IMR-90 (cell line): Measurements from ENCODE around the gene PCDHGA4. TPM values are rescaled to one million over a fixed set of nuclear protein-coding genes. Genes with fewer than 3 reads are reported as not detected.

Experiments used
- ATAC-seq: fragments of 200-7000 bp; cut with Tn5 transposase; 2 replicates; pipeline ENCODE4 v1.9.1; 2020; ENCODE audit warnings: low read depth, mild to moderate bottlenecking, moderate library complexity
- BruUV-seq: library from RNA; stranded (reverse); fragments of 400-500 nt; replicated peaks from 2 replicates; lab custom pipeline; 2021; lab: Mats Ljungman, UMichigan
- CTCF ChIA-PET: fragments of 300-600 bp; formaldehyde crosslinking; extraction: SDS; loops from one replicate; lab custom pipeline; 2021; ENCODE audit warnings: antibody characterized with exemption; lab: Yijun Ruan, JAX
- POLR2A ChIA-PET: fragments of 300-600 bp; sonication (Branson Sonifier 250); formaldehyde crosslinking; loops from one replicate; lab custom pipeline; 2022; ENCODE audit warnings: antibody characterized with exemption; ENCODE audit not compliant: unreplicated experiment; lab: Charles Lee
- DNase-seq: peaks from one replicate; pipeline ENCODE4 v3.0.0; 2013
- H2AFZ ChIP-seq: replicated peaks from 2 replicates; pipeline ENCODE3; 2013; ENCODE audit warnings: low read length, mild to moderate bottlenecking; ENCODE audit not compliant: poor library complexity
- H2AK5ac ChIP-seq: 2 replicates; pipeline ENCODE4 v1.6.1; 2013; ENCODE audit warnings: low read depth, low read length, inconsistent platforms
- H2AK9ac ChIP-seq: replicated peaks from 2 replicates; pipeline ENCODE3; 2013; ENCODE audit warnings: mild to moderate bottlenecking, low read depth, low read length, moderate library complexity; ENCODE audit not compliant: poor library complexity
- H2BK120ac ChIP-seq: 2 replicates; pipeline ENCODE4 v1.6.1; 2013; ENCODE audit warnings: low read depth, low read length, inconsistent platforms
- H2BK15ac ChIP-seq: 3 replicates; pipeline ENCODE4 v1.6.1; 2013; ENCODE audit warnings: low read depth, low read length, inconsistent platforms
- H2BK20ac ChIP-seq: 2 replicates; pipeline ENCODE4 v1.6.1; 2013; ENCODE audit warnings: low read depth, mild to moderate bottlenecking, inconsistent platforms, low read length, moderate library complexity
- H2BK5ac ChIP-seq: 2 replicates; pipeline ENCODE4 v1.6.1; 2013; ENCODE audit warnings: mild to moderate bottlenecking, low read depth, low read length, inconsistent platforms; ENCODE audit not compliant: poor library complexity, severe bottlenecking
- H3K14ac ChIP-seq: replicated peaks from 2 replicates; pipeline ENCODE4 v1.6.1; 2013; ENCODE audit warnings: low read depth, low read length, inconsistent platforms
- H3K18ac ChIP-seq: 2 replicates; pipeline ENCODE4 v1.6.1; 2013; ENCODE audit warnings: low read depth, low read length, control low read depth
- H3K23ac ChIP-seq: 2 replicates; pipeline ENCODE4 v1.6.1; 2013; ENCODE audit warnings: low read depth, low read length, inconsistent platforms
- H3K27ac ChIP-seq: 2 replicates; pipeline ENCODE4 v1.5.1; 2013; ENCODE audit warnings: mild to moderate bottlenecking, control low read depth, low read length; ENCODE audit not compliant: insufficient read depth
- H3K27me3 ChIP-seq: 2 replicates; pipeline ENCODE4 v1.6.1; 2013; ENCODE audit warnings: low read length; ENCODE audit not compliant: control insufficient read depth, insufficient read depth
- H3K36me3 ChIP-seq: 2 replicates; pipeline ENCODE4 v1.6.1; 2013; ENCODE audit warnings: low read length, mixed read lengths; ENCODE audit not compliant: control insufficient read depth, insufficient read depth
- H3K4ac ChIP-seq: 2 replicates; pipeline ENCODE4 v1.6.1; 2013; ENCODE audit warnings: low read depth, low read length, inconsistent platforms
- H3K4me1 ChIP-seq: 2 replicates; pipeline ENCODE4 v1.6.1; 2013; ENCODE audit warnings: low read length, mixed read lengths; ENCODE audit not compliant: control insufficient read depth, insufficient read depth
- H3K4me2 ChIP-seq: 2 replicates; pipeline ENCODE4 v1.6.1; 2013; ENCODE audit warnings: low read depth, mild to moderate bottlenecking, control low read depth, low read length, moderate library complexity
- H3K4me3 ChIP-seq: 2 replicates; pipeline ENCODE4 v1.5.1; 2013; ENCODE audit warnings: low read depth, mild to moderate bottlenecking, control low read depth, low read length, moderate library complexity; ENCODE audit not compliant: insufficient read depth
- H3K56ac ChIP-seq: 2 replicates; pipeline ENCODE4 v1.6.1; 2013; ENCODE audit warnings: low read length, inconsistent platforms; ENCODE audit not compliant: insufficient read depth; ENCODE audit errors: extremely low read depth
- H3K79me1 ChIP-seq, 2 experiments: 2 replicates each; pipeline ENCODE4 v1.6.1; 2013; ENCODE audit warnings: low read length in 2 of 2, inconsistent platforms in 1 of 2, low read depth in 1 of 2
- H3K9ac ChIP-seq: 2 replicates; pipeline ENCODE4 v1.6.1; 2013; ENCODE audit warnings: low read depth, low read length, control low read depth
- H3K9me1 ChIP-seq: 2 replicates; pipeline ENCODE4 v1.6.1; 2013; ENCODE audit warnings: low read length, inconsistent platforms; ENCODE audit not compliant: insufficient read depth
- H3K9me3 ChIP-seq: 2 replicates; pipeline ENCODE4 v1.6.1; 2013; ENCODE audit warnings: low read length; ENCODE audit not compliant: control insufficient read depth, insufficient read depth
- H4K20me1 ChIP-seq: 2 replicates; pipeline ENCODE4 v1.6.1; 2013; ENCODE audit warnings: low read length, inconsistent platforms; ENCODE audit not compliant: insufficient read depth
- H4K5ac ChIP-seq: 2 replicates; pipeline ENCODE4 v1.6.1; 2013; ENCODE audit warnings: mild to moderate bottlenecking, low read depth, low read length, control low read depth
- H4K8ac ChIP-seq, 2 experiments: 2 replicates each; pipeline ENCODE4 v1.6.1; 2013; ENCODE audit warnings: low read depth in 2 of 2, low read length in 2 of 2, control low read depth in 1 of 2, inconsistent platforms in 1 of 2
- H4K91ac ChIP-seq: 2 replicates; pipeline ENCODE4 v1.6.1; 2013; ENCODE audit warnings: low read depth, low read length, inconsistent platforms; ENCODE audit not compliant: insufficient read depth
- MAFK ChIP-seq: IDR thresholded peaks from 2 replicates; pipeline ENCODE4 v1.6.1; 2012; ENCODE audit warnings: low read depth, low read length, improper control_type of control experiment
- MXI1 ChIP-seq: IDR thresholded peaks from 2 replicates; pipeline ENCODE4 v1.6.1; 2012; ENCODE audit warnings: low read depth, mild to moderate bottlenecking, low read length, moderate library complexity, borderline replicate concordance
- NFE2L2 ChIP-seq: fragments of 150-350 bp; IDR thresholded peaks from 2 replicates; pipeline ENCODE4 v1.6.1; 2016; ENCODE audit warnings: low read depth, mild to moderate bottlenecking, low read length
- POLR2A ChIP-seq: IDR thresholded peaks from 2 replicates; pipeline ENCODE4 v1.6.1; 2012; ENCODE audit warnings: mild to moderate bottlenecking, low read depth, low read length
- RCOR1 ChIP-seq: IDR thresholded peaks from 2 replicates; pipeline ENCODE4 v1.6.1; 2012; ENCODE audit warnings: mild to moderate bottlenecking, low read length, improper control_type of control experiment; ENCODE audit not compliant: insufficient replicate concordance
- RFX5 ChIP-seq: IDR thresholded peaks from 2 replicates; pipeline ENCODE4 v1.8.0; 2012; ENCODE audit warnings: low read depth, mild to moderate bottlenecking, low read length, moderate library complexity
- WGBS, 2 experiments: methylation state at CpG; one replicate each; pipeline versions ENCODE4 v1.1.5 to v1.1.7; 2013; ENCODE audit warnings: missing lambda C conversion rate in 2 of 2; ENCODE audit not compliant: insufficient read length in 1 of 2; ENCODE audit errors: extremely low coverage in 2 of 2; 5-methylcytosine and 5-hydroxymethylcytosine counted together
- dilution Hi-C: fragments of 300-500 bp; cut with HindIII; formaldehyde crosslinking; loops from one replicate; pipeline ENCODE4 v1.14.3; 2018; ENCODE audit warnings: low sequenced_read_pairs; ENCODE audit not compliant: unreplicated experiment
- in situ Hi-C: fragments of 300-500 bp; cut with MboI; formaldehyde crosslinking; loops from 3 replicates; pipeline ENCODE4 v1.14.3; 2019; ENCODE audit warnings: low sequenced_read_pairs, inconsistent platforms, mixed read lengths
- intact Hi-C: fragments of 100-400 bp; cut with micrococcal nuclease; formaldehyde crosslinking; loops from 2 replicates; pipeline ENCODE4 v1.10.0; 2022
- polyA plus RNA-seq, 3 experiments: library from polyadenylated mRNA; depleted of rRNA; stranded (reverse); fragments of >200 nt; gene quantifications; 2 replicates each; pipeline ENCODE4 v1.2.3, GENCODE V29; 2012; ENCODE audit warnings: low replicate concordance in 1 of 3
- total RNA-seq: library from RNA; depleted of rRNA; stranded (reverse); fragments of >200 nt; gene quantifications from 2 replicates; pipeline ENCODE4 v1.2.3, GENCODE V29; 2012
- TF ChIP-seq, protein P1 (sequence below): fragments of 150-350 bp; IDR thresholded peaks from 2 replicates; pipeline ENCODE4 v1.6.1; 2017; ENCODE audit warnings: mild to moderate bottlenecking, antibody characterized with exemption, low read length, low read depth
- TF ChIP-seq, protein P2 (sequence below): conservative IDR thresholded peaks from 2 replicates; pipeline ENCODE4 v1.5.1; 2012; ENCODE audit warnings: mild to moderate bottlenecking, low read depth, low read length, improper control_type of control experiment
- TF ChIP-seq, protein P3 (sequence below): fragments of 150-350 bp; IDR thresholded peaks from 2 replicates; pipeline ENCODE4 v1.6.1; 2016; ENCODE audit warnings: low read depth, mild to moderate bottlenecking, low read length, moderate library complexity, borderline replicate concordance

PCDHGA4 gene
- total and polyA plus RNA-seq, 2 of the 4 experiments (the other 2 are of a cell fraction): 3.5 to 5.4 TPM

- no peak overlapping the region for H2AFZ ChIP-seq
- no peak overlapping the region for H3K4ac ChIP-seq
- no peak overlapping the region for H2BK20ac ChIP-seq
- no peak overlapping the region for H3K9ac ChIP-seq
- no peak overlapping the region for H4K5ac ChIP-seq
- H3K4me2 ChIP-seq: no peak overlapping the region
- no peak overlapping the region for H2AK9ac ChIP-seq
- H3K9me3 ChIP-seq: peaks cover 51% of the 10 kb centered on the region
- in situ Hi-C loops (no loop called here), intact Hi-C loops (no loop called here), dilution Hi-C loops (no loop called here)
- H3K36me3 ChIP-seq: peaks cover 20% of the 10 kb centered on the region
- ChIA-PET POLR2A (no interaction called here), CTCF (no interaction called here)
- no peaks in the 10 kb centered on the region for H3K9me1 ChIP-seq
- peaks cover 2% of the 10 kb centered on the region; the same call in 1 of the 2 replicates for H3K4me1 ChIP-seq
- H2BK15ac ChIP-seq: no peak overlapping the region
- ATAC-seq (no peak), DNase-seq (no peak)
- H3K27ac ChIP-seq: no peak overlapping the region
- H2AK5ac ChIP-seq: no peak overlapping the region
- no peak overlapping the region for H3K23ac ChIP-seq
- no peak overlapping the region for H3K56ac ChIP-seq
- WGBS, 2 experiments: 24% methylated on average over 10 of the region's 46 CpGs; no CpG with 5 or more reads in 1 of the 2 experiments
- H2BK5ac ChIP-seq: no peak overlapping the region
- TF ChIP-seq RFX5 (no peak), RCOR1 (no peak), NFE2L2 (no peak), MAFK (no peak), MXI1 (no peak), POLR2A (no peak)
- TF ChIP-seq, protein P1, sequence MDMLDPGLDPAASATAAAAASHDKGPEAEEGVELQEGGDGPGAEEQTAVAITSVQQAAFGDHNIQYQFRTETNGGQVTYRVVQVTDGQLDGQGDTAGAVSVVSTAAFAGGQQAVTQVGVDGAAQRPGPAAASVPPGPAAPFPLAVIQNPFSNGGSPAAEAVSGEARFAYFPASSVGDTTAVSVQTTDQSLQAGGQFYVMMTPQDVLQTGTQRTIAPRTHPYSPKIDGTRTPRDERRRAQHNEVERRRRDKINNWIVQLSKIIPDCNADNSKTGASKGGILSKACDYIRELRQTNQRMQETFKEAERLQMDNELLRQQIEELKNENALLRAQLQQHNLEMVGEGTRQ: no peak
- TF ChIP-seq, protein P2, sequence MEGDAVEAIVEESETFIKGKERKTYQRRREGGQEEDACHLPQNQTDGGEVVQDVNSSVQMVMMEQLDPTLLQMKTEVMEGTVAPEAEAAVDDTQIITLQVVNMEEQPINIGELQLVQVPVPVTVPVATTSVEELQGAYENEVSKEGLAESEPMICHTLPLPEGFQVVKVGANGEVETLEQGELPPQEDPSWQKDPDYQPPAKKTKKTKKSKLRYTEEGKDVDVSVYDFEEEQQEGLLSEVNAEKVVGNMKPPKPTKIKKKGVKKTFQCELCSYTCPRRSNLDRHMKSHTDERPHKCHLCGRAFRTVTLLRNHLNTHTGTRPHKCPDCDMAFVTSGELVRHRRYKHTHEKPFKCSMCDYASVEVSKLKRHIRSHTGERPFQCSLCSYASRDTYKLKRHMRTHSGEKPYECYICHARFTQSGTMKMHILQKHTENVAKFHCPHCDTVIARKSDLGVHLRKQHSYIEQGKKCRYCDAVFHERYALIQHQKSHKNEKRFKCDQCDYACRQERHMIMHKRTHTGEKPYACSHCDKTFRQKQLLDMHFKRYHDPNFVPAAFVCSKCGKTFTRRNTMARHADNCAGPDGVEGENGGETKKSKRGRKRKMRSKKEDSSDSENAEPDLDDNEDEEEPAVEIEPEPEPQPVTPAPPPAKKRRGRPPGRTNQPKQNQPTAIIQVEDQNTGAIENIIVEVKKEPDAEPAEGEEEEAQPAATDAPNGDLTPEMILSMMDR: no peak
- TF ChIP-seq, protein P3, sequence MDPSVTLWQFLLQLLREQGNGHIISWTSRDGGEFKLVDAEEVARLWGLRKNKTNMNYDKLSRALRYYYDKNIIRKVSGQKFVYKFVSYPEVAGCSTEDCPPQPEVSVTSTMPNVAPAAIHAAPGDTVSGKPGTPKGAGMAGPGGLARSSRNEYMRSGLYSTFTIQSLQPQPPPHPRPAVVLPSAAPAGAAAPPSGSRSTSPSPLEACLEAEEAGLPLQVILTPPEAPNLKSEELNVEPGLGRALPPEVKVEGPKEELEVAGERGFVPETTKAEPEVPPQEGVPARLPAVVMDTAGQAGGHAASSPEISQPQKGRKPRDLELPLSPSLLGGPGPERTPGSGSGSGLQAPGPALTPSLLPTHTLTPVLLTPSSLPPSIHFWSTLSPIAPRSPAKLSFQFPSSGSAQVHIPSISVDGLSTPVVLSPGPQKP: no peak
- H4K91ac ChIP-seq: no peak overlapping the region
- no peaks in the 10 kb centered on the region for H4K20me1 ChIP-seq
- no peak overlapping the region for H3K4me3 ChIP-seq
- H3K27me3 ChIP-seq: peaks cover 2% of the 10 kb centered on the region; the same call in 1 of the 2 replicates
- H2BK120ac ChIP-seq: no peak overlapping the region
- H3K14ac ChIP-seq: no peak overlapping the region
- H3K18ac ChIP-seq: no peak overlapping the region
- no peak overlapping the region for H4K8ac ChIP-seq
- peaks cover 0 to 3% of the 10 kb centered on the region in 2 experiments; a peak in 1 of 4 replicates for H3K79me1 ChIP-seq
- no TSS peak for BruUV-seq
These were observed 11.4 kb downstream of the PCDHGA4 start for GRCh38 chr5:141366016-141366896.
